WTC11 (cell line): Measurements from ENCODE around the gene DGKA. TPM values are rescaled to one million over a fixed set of nuclear protein-coding genes. Genes with fewer than 3 reads are reported as not detected.

Experiments
- ATAC-seq: fragments of 200-7000 bp; cut with Tn5 transposase; 2 replicates; pipeline ENCODE4 v1.10.0; 2021; ENCODE audit warnings: mild to moderate bottlenecking, moderate library complexity
- CTCF ChIA-PET: fragments of 300-600 bp; sonication (Branson Sonifier 250); formaldehyde crosslinking; loops from one replicate; lab custom pipeline; 2021; ENCODE audit warnings: antibody characterized with exemption; lab: Charles Lee
- POLR2A ChIA-PET: fragments of 350-600 bp; sonication (Branson Sonifier 250); formaldehyde crosslinking; loops from one replicate; lab custom pipeline; 2021; ENCODE audit warnings: antibody characterized with exemption; lab: Charles Lee
- DNase-seq: peaks from one replicate; pipeline ENCODE4 v3.0.0; 2021; ENCODE audit warnings: low spot score
- H3K27ac Mint-ChIP-seq: 2 replicates; pipeline ENCODE4 v1.8.0; 2021; ENCODE audit warnings: mixed read lengths
- H3K27me3 Mint-ChIP-seq: 2 replicates; pipeline ENCODE4 v1.8.0; 2021; ENCODE audit warnings: low read depth, mild to moderate bottlenecking, moderate library complexity, mixed read lengths
- H3K36me3 Mint-ChIP-seq: 2 replicates; pipeline ENCODE4 v1.8.0; 2021; ENCODE audit warnings: mixed read lengths
- H3K4me1 Mint-ChIP-seq: 2 replicates; pipeline ENCODE4 v1.8.0; 2022; ENCODE audit warnings: mixed read lengths
- H3K4me3 Mint-ChIP-seq: 2 replicates; pipeline ENCODE4 v1.8.0; 2021; ENCODE audit warnings: mild to moderate bottlenecking, moderate library complexity, mixed read lengths
- H3K9me3 Mint-ChIP-seq: 2 replicates; pipeline ENCODE4 v1.8.0; 2021; ENCODE audit warnings: mixed read lengths
- AFF4 ChIP-seq: sonication (generic); formaldehyde crosslinking; IDR thresholded peaks from 2 replicates; pipeline ENCODE4 v1.8.1; 2023; ENCODE audit warnings: mild to moderate bottlenecking, missing genetic modification reagents, borderline replicate concordance
- ARID4B ChIP-seq: sonication (generic); formaldehyde crosslinking; IDR thresholded peaks from 2 replicates; pipeline ENCODE4 v1.8.0; 2023; ENCODE audit warnings: missing genetic modification reagents, mild to moderate bottlenecking, borderline replicate concordance
- ATF1 ChIP-seq: sonication (generic); formaldehyde crosslinking; IDR thresholded peaks from 2 replicates; pipeline ENCODE4 v1.8.1; 2023; ENCODE audit warnings: mild to moderate bottlenecking, moderate library complexity, missing genetic modification reagents
- CREM ChIP-seq: sonication (generic); formaldehyde crosslinking; IDR thresholded peaks from 2 replicates; pipeline ENCODE4 v1.8.1; 2022; ENCODE audit warnings: mild to moderate bottlenecking, missing genetic modification reagents, moderate library complexity
- ELF4 ChIP-seq: sonication (generic); formaldehyde crosslinking; IDR thresholded peaks from 2 replicates; pipeline ENCODE4 v1.8.1; 2022; ENCODE audit warnings: low read depth, mild to moderate bottlenecking, moderate library complexity, missing genetic modification reagents
- FOXP1 ChIP-seq: sonication (generic); formaldehyde crosslinking; IDR thresholded peaks from 2 replicates; pipeline ENCODE4 v1.8.0; 2022; ENCODE audit warnings: missing genetic modification reagents, mild to moderate bottlenecking, moderate library complexity, borderline replicate concordance
- GABPB1 ChIP-seq: sonication (generic); formaldehyde crosslinking; IDR thresholded peaks from 2 replicates; pipeline ENCODE4 v1.8.1; 2023; ENCODE audit warnings: mild to moderate bottlenecking, missing genetic modification reagents
- GRHL2 ChIP-seq: fragments of 250-450 bp; sonication (Bioruptor Pico); IDR thresholded peaks from 2 replicates; pipeline ENCODE4 v1.8.0; 2022; ENCODE audit warnings: mild to moderate bottlenecking, moderate library complexity; ENCODE audit not compliant: insufficient replicate concordance, severe bottlenecking
- HMGXB4 ChIP-seq: sonication (generic); formaldehyde crosslinking; IDR thresholded peaks from 2 replicates; pipeline ENCODE4 v1.8.1; 2023; ENCODE audit warnings: mild to moderate bottlenecking, moderate library complexity, missing genetic modification reagents
- KAT7 ChIP-seq: sonication (generic); formaldehyde crosslinking; IDR thresholded peaks from 2 replicates; pipeline ENCODE4 v1.8.1; 2023; ENCODE audit warnings: missing genetic modification reagents, mild to moderate bottlenecking, borderline replicate concordance
- MLX ChIP-seq: sonication (generic); formaldehyde crosslinking; IDR thresholded peaks from 2 replicates; pipeline ENCODE4 v1.8.1; 2023; ENCODE audit warnings: mild to moderate bottlenecking, missing genetic modification reagents, moderate library complexity
- MXD4 ChIP-seq: fragments of 250-450 bp; sonication (Bioruptor Pico); IDR thresholded peaks from 2 replicates; pipeline ENCODE4 v1.8.0; 2021; ENCODE audit warnings: mild to moderate bottlenecking, moderate library complexity, borderline replicate concordance
- NR1H2 ChIP-seq: sonication (generic); formaldehyde crosslinking; IDR thresholded peaks from 2 replicates; pipeline ENCODE4 v1.9.0; 2021; ENCODE audit warnings: mild to moderate bottlenecking, moderate library complexity, missing genetic modification reagents
- RELA ChIP-seq: sonication (generic); formaldehyde crosslinking; IDR thresholded peaks from 2 replicates; pipeline ENCODE4 v1.8.1; 2022; ENCODE audit warnings: missing genetic modification reagents, mild to moderate bottlenecking, borderline replicate concordance
- SP1 ChIP-seq: sonication (generic); formaldehyde crosslinking; conservative IDR thresholded peaks from 2 replicates; pipeline ENCODE4 v1.8.1; 2022; ENCODE audit warnings: missing genetic modification reagents
- ZBTB21 ChIP-seq: sonication (generic); formaldehyde crosslinking; IDR thresholded peaks from 2 replicates; pipeline ENCODE4 v1.8.1; 2023; ENCODE audit warnings: mild to moderate bottlenecking, missing genetic modification reagents, borderline replicate concordance
- ZNF121 ChIP-seq: sonication (generic); formaldehyde crosslinking; IDR thresholded peaks from 2 replicates; pipeline ENCODE4 v1.8.0; 2023; ENCODE audit warnings: missing genetic modification reagents
- ZNF396 ChIP-seq: fragments of 250-450 bp; sonication (Bioruptor Pico); IDR thresholded peaks from 2 replicates; pipeline ENCODE4 v1.8.0; 2021; ENCODE audit warnings: mild to moderate bottlenecking, moderate library complexity, borderline replicate concordance
- ZNF416 ChIP-seq: fragments of 250-450 bp; sonication (Bioruptor Pico); IDR thresholded peaks from 2 replicates; pipeline ENCODE4 v1.9.0; 2021; ENCODE audit warnings: mild to moderate bottlenecking, inconsistent platforms
- ZNF512 ChIP-seq: sonication (generic); formaldehyde crosslinking; IDR thresholded peaks from 2 replicates; pipeline ENCODE4 v1.8.1; 2022; ENCODE audit warnings: missing genetic modification reagents, borderline replicate concordance
- total RNA-seq: library from RNA; stranded (reverse); gene quantifications from 3 replicates; pipeline ENCODE4 v1.2.3, GENCODE V29; 2021

The DGKA gene
- total RNA-seq, 1 experiment from 2014 or later, result 25.5 TPM

GRCh38 chr12:55970775-55971174, 39.8 kb downstream of the DGKA start:
- H3K27me3 Mint-ChIP-seq, result no peaks in the 10 kb centered on the region
- CTCF ChIA-PET, result no interaction called here
- no peak for TF ChIP-seq ZNF396 (CRISPR knock-in tag)
- TF ChIP-seq ZNF512 (CRISPR knock-in tag), result no peak
- TF ChIP-seq, all 79 proteins: peak for 0
- ATAC-seq, result no peak
- POLR2A ChIA-PET, result no interaction called here
- peaks cover 16% of the 10 kb centered on the region for H3K4me1 Mint-ChIP-seq
- peaks cover 21% of the 10 kb centered on the region for H3K36me3 Mint-ChIP-seq
- H3K9me3 Mint-ChIP-seq, result no peaks in the 10 kb centered on the region
- no peak for DNase-seq
- H3K27ac Mint-ChIP-seq, result peak overlapping the region; percentile 80; the same call in 1 of the 2 replicates
- H3K4me3 Mint-ChIP-seq, result no peak overlapping the region

GRCh38 chr12:55972042-55972441, 41.1 kb downstream of the DGKA start:
- ChIA-PET POLR2A (no interaction called here), CTCF (no interaction called here)
- no peak for DNase-seq
- H3K9me3 Mint-ChIP-seq, result no peaks in the 10 kb centered on the region
- peak overlapping the region; percentile 92 for H3K27ac Mint-ChIP-seq
- H3K4me3 Mint-ChIP-seq, result no peak overlapping the region
- peaks cover 31% of the 10 kb centered on the region for H3K36me3 Mint-ChIP-seq
- H3K27me3 Mint-ChIP-seq, result no peaks in the 10 kb centered on the region
- peaks cover 10% of the 10 kb centered on the region for H3K4me1 Mint-ChIP-seq
- TF ChIP-seq CREM (CRISPR knock-in tag) (no peak), SP1 (CRISPR knock-in tag) (no peak), FOXP1 (CRISPR knock-in tag) (no peak), ZNF416 (no peak), GRHL2 (CRISPR knock-in tag) (no peak), NR1H2 (no peak), AFF4 (CRISPR knock-in tag) (no peak), ARID4B (CRISPR knock-in tag) (no peak), RELA (CRISPR knock-in tag) (no peak), GABPB1 (CRISPR knock-in tag) (no peak)
- no peak for ATAC-seq

- ChIA-PET CTCF (interaction anchor here (0.6 kb wide), 1 partner anchor 75 kb away, joined by 3 read pairs; no protein-coding TSS in a partner anchor), POLR2A (no interaction called here)
- Mint-ChIP-seq H3K9me3 (no peaks in the 10 kb centered on the region), H3K36me3 (peaks cover 31% of the 10 kb centered on the region), H3K4me1 (peaks cover 8% of the 10 kb centered on the region), H3K27me3 (no peaks in the 10 kb centered on the region), H3K4me3 (no peak overlapping the region), H3K27ac (peak overlapping the region; percentile 92)
- ATAC-seq (no peak), DNase-seq (no peak)
- TF ChIP-seq NR1H2 (no peak), KAT7 (CRISPR knock-in tag) (no peak), ZBTB21 (CRISPR knock-in tag) (no peak), ELF4 (CRISPR knock-in tag) (no peak), MLX (CRISPR knock-in tag) (no peak), ZNF121 (CRISPR knock-in tag) (no peak), ATF1 (CRISPR knock-in tag) (no peak), MXD4 (CRISPR knock-in tag) (no peak), HMGXB4 (no peak)
Observed at GRCh38 chr12:55972456-55972855, 41.5 kb downstream of the DGKA start.
